HepG2 (cell line): ENCODE data around the gene IZUMO4. TPM values are rescaled to one million over a fixed set of nuclear protein-coding genes. Genes with fewer than 3 reads are reported as not detected.

Experiments used
- AHR ChIP-seq: IDR thresholded peaks from 2 replicates; pipeline ENCODE4 v1.6.1; 2018; ENCODE audit warnings: missing genetic modification reagents, missing compliant biosample characterization
- ATF4 ChIP-seq, 2 experiments: fragments of 450-650 bp in 1 of 2; sonication (generic) in 1 of 2; formaldehyde crosslinking; IDR thresholded peaks; 2 replicates each; pipeline versions ENCODE4 v1.5.0 to v1.8.0; 2020 to 2022; ENCODE audit warnings: mild to moderate bottlenecking in 1 of 2, missing genetic modification reagents in 1 of 2
- BATF2 ChIP-seq: sonication (generic); formaldehyde crosslinking; IDR thresholded peaks from 2 replicates; pipeline ENCODE4 v1.8.0; 2022; ENCODE audit warnings: mild to moderate bottlenecking, missing genetic modification reagents, moderate library complexity
- CBX2 ChIP-seq, 2 experiments: fragments of 200-600 bp in 1 of 2; sonication (generic); formaldehyde crosslinking in 1 of 2; IDR thresholded peaks; 2 replicates each; pipeline versions ENCODE4 v1.7.0 to v1.8.1; 2018 to 2022; ENCODE audit warnings: low read depth in 2 of 2, low read length in 1 of 2, mild to moderate bottlenecking in 1 of 2, missing genetic modification reagents in 1 of 2
- CHCHD3 ChIP-seq: sonication (generic); formaldehyde crosslinking; IDR thresholded peaks from 2 replicates; pipeline ENCODE4 v1.8.0; 2022; ENCODE audit warnings: mild to moderate bottlenecking, missing genetic modification reagents, moderate library complexity
- E2F2 ChIP-seq: sonication (generic); formaldehyde crosslinking; IDR thresholded peaks from 2 replicates; pipeline ENCODE4 v1.4.0; 2020; ENCODE audit warnings: missing genetic modification reagents, borderline replicate concordance
- ELF3 ChIP-seq: IDR thresholded peaks from 2 replicates; pipeline ENCODE4 v1.6.1; 2016; ENCODE audit warnings: missing genetic modification reagents, missing compliant biosample characterization
- GPN1 ChIP-seq: sonication (generic); formaldehyde crosslinking; IDR thresholded peaks from 2 replicates; pipeline ENCODE4 v1.5.1; 2020; ENCODE audit warnings: missing genetic modification reagents, borderline replicate concordance
- HCFC1 ChIP-seq: fragments of 150-350 bp; IDR thresholded peaks from 2 replicates; pipeline ENCODE4 v1.6.1; 2014; ENCODE audit warnings: low read depth, low read length
- MIER2 ChIP-seq: IDR thresholded peaks from 2 replicates; pipeline ENCODE4 v1.6.1; 2016; ENCODE audit warnings: missing biosample characterization, missing genetic modification reagents
- MIXL1 ChIP-seq: IDR thresholded peaks from 2 replicates; pipeline ENCODE4 v1.6.1; 2016
- MXD4 ChIP-seq: IDR thresholded peaks from 2 replicates; pipeline ENCODE4 v1.6.1; 2016; ENCODE audit warnings: mild to moderate bottlenecking, missing biosample characterization, missing genetic modification reagents
- SKI ChIP-seq: fragments of 450-650 bp; IDR thresholded peaks from one replicate; pipeline ENCODE4 v1.6.1; 2018; ENCODE audit warnings: mild to moderate bottlenecking; ENCODE audit not compliant: partially characterized antibody
- TFDP1 ChIP-seq: IDR thresholded peaks from 2 replicates; pipeline ENCODE4 v1.6.1; 2016; ENCODE audit warnings: missing compliant biosample characterization, missing genetic modification reagents, borderline replicate concordance
- ZBTB21 ChIP-seq: sonication (generic); formaldehyde crosslinking; IDR thresholded peaks from 2 replicates; pipeline ENCODE4 v1.4.0; 2020; ENCODE audit warnings: missing genetic modification reagents
- ZBTB44 ChIP-seq: sonication (generic); formaldehyde crosslinking; IDR thresholded peaks from 2 replicates; pipeline ENCODE4 v1.4.0; 2020; ENCODE audit warnings: missing genetic modification reagents
- ZNF253 ChIP-seq: sonication (generic); formaldehyde crosslinking; IDR thresholded peaks from 2 replicates; pipeline ENCODE4 v1.8.0; 2022; ENCODE audit warnings: mild to moderate bottlenecking, missing genetic modification reagents, borderline replicate concordance
- ZNF468 ChIP-seq: sonication (generic); formaldehyde crosslinking; IDR thresholded peaks from 2 replicates; pipeline ENCODE4 v1.8.0; 2022; ENCODE audit warnings: mild to moderate bottlenecking, moderate library complexity, missing genetic modification reagents
- ZNF619 ChIP-seq: sonication (generic); formaldehyde crosslinking; IDR thresholded peaks from 2 replicates; pipeline ENCODE4 v1.4.0; 2020; ENCODE audit warnings: mild to moderate bottlenecking, missing genetic modification reagents
- ZNF704 ChIP-seq: sonication (generic); formaldehyde crosslinking; IDR thresholded peaks from 2 replicates; pipeline ENCODE4 v1.8.1; 2023; ENCODE audit warnings: mild to moderate bottlenecking, inconsistent platforms, moderate library complexity, missing genetic modification reagents, borderline replicate concordance
- ZNF772 ChIP-seq: sonication (generic); formaldehyde crosslinking; IDR thresholded peaks from 2 replicates; pipeline ENCODE4 v1.5.0; 2020; ENCODE audit warnings: mild to moderate bottlenecking, missing genetic modification reagents
- polyA plus RNA-seq, 8 experiments: library from polyadenylated mRNA; depleted of rRNA in 3 of 8; stranded (reverse) in 7 of 8; unstranded in 1 of 8; fragments of >200 nt; fragmentation: Illumina TruSeq in 4 of 8; extraction: Trizol in 4 of 8; gene quantifications; 2 replicates each; pipeline versions ENCODE4 v1.2.1 to v1.2.3, GENCODE V29; 2011 to 2016; ENCODE audit warnings: low read depth in 4 of 8, missing spikeins in 1 of 8, mixed read lengths in 1 of 8; ENCODE audit not compliant: insufficient read depth in 1 of 8
- total RNA-seq, 5 experiments: library from RNA; depleted of rRNA; stranded (reverse); fragments of >200 nt; fragmentation: Illumina TruSeq; extraction: Trizol; gene quantifications; 2 replicates each; pipeline ENCODE4 v1.2.3, GENCODE V29; 2016; ENCODE audit warnings: low read depth in 1 of 5
- TF ChIP-seq, protein P1 (sequence below): sonication (generic); formaldehyde crosslinking; IDR thresholded peaks from 2 replicates; pipeline ENCODE4 v1.9.0; 2022; ENCODE audit warnings: missing genetic modification reagents, mild to moderate bottlenecking, borderline replicate concordance

Gene IZUMO4
- total and polyA plus RNA-seq, 2 of the 13 experiments (the other 11 are each of a cell fraction or from before 2014, with no cell fraction given), result 0.77 to 3.9 TPM

DNA sequence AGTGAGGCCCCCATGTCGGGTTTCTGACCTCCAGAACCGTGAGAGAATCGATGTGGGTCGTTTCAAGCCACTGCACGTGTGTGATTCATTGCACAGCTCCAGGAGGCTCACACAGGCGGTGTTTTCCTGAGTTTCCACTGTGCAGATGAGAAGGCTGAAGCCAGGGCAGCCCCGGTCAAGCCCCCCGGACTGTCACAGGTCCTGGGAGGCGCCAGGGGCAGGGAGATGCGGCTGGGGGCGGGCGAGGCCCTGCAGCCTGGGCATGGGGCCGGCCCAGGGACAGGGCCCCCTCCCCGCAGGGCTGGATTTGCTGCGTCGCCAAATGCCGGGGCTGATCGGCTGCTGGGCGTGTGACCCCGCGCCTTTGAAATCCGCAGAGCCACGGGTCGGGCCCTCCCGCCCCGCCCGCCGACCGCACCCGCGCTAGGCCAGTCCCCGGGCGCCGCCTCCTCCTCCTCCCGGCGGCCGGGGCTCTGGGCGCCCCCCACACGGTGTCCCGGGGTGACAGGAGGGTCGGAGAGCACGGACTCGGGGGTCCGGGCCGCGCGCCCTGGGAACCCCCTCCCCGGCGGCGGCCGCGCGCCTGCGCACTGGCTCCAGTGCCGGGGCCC is 35.7 kb upstream of the IZUMO4 start (continued):
- no peak for TF ChIP-seq E2F2 (CRISPR knock-in tag)
- no peak for TF ChIP-seq AHR (CRISPR knock-in tag)
- no peak for TF ChIP-seq CBX2 (IDR thresholded peaks at IDR 0.05; ENCODE audit: low read depth, low read length)
- no peak for TF ChIP-seq CBX2 (CRISPR knock-in tag; IDR thresholded peaks at IDR 0.05; ENCODE audit: low read depth)
- TF ChIP-seq HCFC1, result no peak
- no peak for TF ChIP-seq ZNF468 (CRISPR knock-in tag)
- peak; percentile 91; the same call in 1 of the 2 replicates for TF ChIP-seq ZNF253 (CRISPR knock-in tag)
- no peak; the same call in 1 of the 2 replicates for TF ChIP-seq ZNF772
- peak; percentile 61; the same call in 1 of the 2 replicates for TF ChIP-seq TFDP1 (CRISPR knock-in tag)
- TF ChIP-seq ZNF704 (CRISPR knock-in tag), result no peak
- no peak for TF ChIP-seq BATF2 (CRISPR knock-in tag)
- TF ChIP-seq ZBTB44 (CRISPR knock-in tag), result no peak
- peak; percentile 40 for TF ChIP-seq SKI
- TF ChIP-seq, protein P1, sequence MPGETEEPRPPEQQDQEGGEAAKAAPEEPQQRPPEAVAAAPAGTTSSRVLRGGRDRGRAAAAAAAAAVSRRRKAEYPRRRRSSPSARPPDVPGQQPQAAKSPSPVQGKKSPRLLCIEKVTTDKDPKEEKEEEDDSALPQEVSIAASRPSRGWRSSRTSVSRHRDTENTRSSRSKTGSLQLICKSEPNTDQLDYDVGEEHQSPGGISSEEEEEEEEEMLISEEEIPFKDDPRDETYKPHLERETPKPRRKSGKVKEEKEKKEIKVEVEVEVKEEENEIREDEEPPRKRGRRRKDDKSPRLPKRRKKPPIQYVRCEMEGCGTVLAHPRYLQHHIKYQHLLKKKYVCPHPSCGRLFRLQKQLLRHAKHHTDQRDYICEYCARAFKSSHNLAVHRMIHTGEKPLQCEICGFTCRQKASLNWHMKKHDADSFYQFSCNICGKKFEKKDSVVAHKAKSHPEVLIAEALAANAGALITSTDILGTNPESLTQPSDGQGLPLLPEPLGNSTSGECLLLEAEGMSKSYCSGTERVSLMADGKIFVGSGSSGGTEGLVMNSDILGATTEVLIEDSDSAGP (CRISPR knock-in tag), result no peak
- no peak for TF ChIP-seq GPN1 (CRISPR knock-in tag)
- no peak for TF ChIP-seq MIER2
- no peak for TF ChIP-seq MXD4 (CRISPR knock-in tag)
- TF ChIP-seq ELF3, result no peak
- no peak for TF ChIP-seq MIXL1 (CRISPR knock-in tag)
- no peak for TF ChIP-seq ATF4 (CRISPR knock-in tag; IDR thresholded peaks at IDR 0.05)
- no peak for TF ChIP-seq ZNF619
- no peak for TF ChIP-seq ZBTB21 (CRISPR knock-in tag)
- TF ChIP-seq CHCHD3, result no peak
